ENCODE results near the gene PEX13. TPM values are rescaled to one million over a fixed set of nuclear protein-coding genes. Genes with fewer than 3 reads are reported as not detected.

The PEX13 gene
- total RNA-seq, 1 experiment from 2014 or later = 22.4 TPM

- Histone ChIP-seq H4K20me1 (ENCODE audit: control insufficient read depth, insufficient read depth, insufficient read length) (no peaks in the 10 kb centered on the region), H3K79me2 (ENCODE audit: insufficient read depth, low read length) (no peaks in the 10 kb centered on the region), H4K5ac (ENCODE audit: insufficient read length, low read depth, low read length) (no peak overlapping the region), H2BK12ac (ENCODE audit: insufficient read length, low read depth, low read length) (no peak overlapping the region), H3K23me2 (ENCODE audit: insufficient read length, low read depth, low read length, poor library complexity, severe bottlenecking) (no peaks in the 10 kb centered on the region), H3K4ac (ENCODE audit: low read depth, low read length) (no peak overlapping the region), H2BK20ac (ENCODE audit: low read depth, low read length, poor library complexity, severe bottlenecking) (no peak overlapping the region), H2BK15ac (ENCODE audit: low read depth, low read length) (no peak overlapping the region), H3K23ac (ENCODE audit: insufficient read length, low read depth, low read length) (no peak overlapping the region), H3K14ac (ENCODE audit: insufficient read depth, low read length) (no peak overlapping the region), H3K9me3 (ENCODE audit: control insufficient read depth, low read depth, low read length) (no peaks in the 10 kb centered on the region), H3K27ac (ENCODE audit: insufficient read length, low read depth, low read length) (no peak overlapping the region), H3K4me2 (ENCODE audit: insufficient read depth, insufficient read length, low read length) (no peak overlapping the region), H2BK5ac (ENCODE audit: insufficient read length, low read length) (no peak overlapping the region), H3K56ac (ENCODE audit: insufficient read length, low read depth, low read length) (no peak overlapping the region), H2AFZ (ENCODE audit: low read length) (no peak overlapping the region), H2AK5ac (ENCODE audit: insufficient read length, low read length) (no peak overlapping the region), H3K18ac (ENCODE audit: insufficient read length, low read depth, low read length) (no peak overlapping the region), H3K4me1 (ENCODE audit: insufficient read depth, low read length) (no peaks in the 10 kb centered on the region), H3K27me3 (ENCODE audit: insufficient read depth, low read length) (no peaks in the 10 kb centered on the region), H3K79me1 (ENCODE audit: insufficient read depth, low read depth, low read length, poor library complexity, severe bottlenecking) (no peaks in the 10 kb centered on the region), H2BK120ac (ENCODE audit: low read depth, low read length, poor library complexity, severe bottlenecking) (no peak overlapping the region), H4K8ac (replicated peaks; ENCODE audit: insufficient read length, low read depth, low read length) (no peak overlapping the region), H4K91ac (ENCODE audit: insufficient read length, low read depth, low read length) (no peak overlapping the region), H3K9ac (ENCODE audit: extremely low read depth, insufficient read length, low read length) (no peak overlapping the region), H3T11ph (ENCODE audit: low read length) (no peak overlapping the region)
- WGBS (ENCODE audit: extremely low coverage, insufficient read length, low lambda C conversion rate) = no CpG with 5 or more reads among the region's 3 CpGs
- Mint-ChIP-seq H3K9me3 (no peaks in the 10 kb centered on the region), H3K4me1 (no peaks in the 10 kb centered on the region), H3K27me3 (ENCODE audit: low read depth) (no peaks in the 10 kb centered on the region), H3K36me3 (ENCODE audit: insufficient read depth in 1 of 3, low read depth in 3 of 3) (no peaks in the 10 kb centered on the region; a peak in 2 of 7 replicates), H3K27ac (no peak overlapping the region), H3K4me3 (no peak overlapping the region)
- TF ChIP-seq CTCF (conservative IDR thresholded peaks at IDR 0.05) = no peak
- DNase-seq = no peak
Observed at GRCh38 chr2:61096438-61096837, 78.9 kb downstream of the PEX13 start.

Measured in H9 (cell line).